Measurements from ENCODE around the gene AFF1. TPM values are rescaled to one million over a fixed set of nuclear protein-coding genes. Genes with fewer than 3 reads are reported as not detected.

AFF1 gene
- total RNA-seq, 1 donor from 2014 or later, result 58.2 TPM

GRCh38 chr4:86928400-86929255, 6.2 kb upstream of the AFF1 start:
- H3K9me3 Mint-ChIP-seq (ENCODE audit: unreplicated experiment), result peaks cover 1% of the 10 kb centered on the region
- peaks cover 19% of the 10 kb centered on the region for H3K4me1 Mint-ChIP-seq (ENCODE audit: low read depth, unreplicated experiment)
- no peak overlapping the region for H2AFZ ChIP-seq (ENCODE audit: low read depth, low read length)

GRCh38 chr4:86934147-86934770, 552 bp upstream of the AFF1 start:
- DNase-seq (ENCODE audit: low read depth) (no peak), FAIRE-seq (no peak)
- H2AFZ ChIP-seq (ENCODE audit: low read depth, low read length), result peak overlapping the region; percentile 57
- Mint-ChIP-seq H3K4me1 (ENCODE audit: low read depth, unreplicated experiment) (peaks cover 5% of the 10 kb centered on the region), H3K9me3 (ENCODE audit: unreplicated experiment) (no peaks in the 10 kb centered on the region), H3K36me3 (ENCODE audit: low read depth, unreplicated experiment) (peaks cover 5% of the 10 kb centered on the region), H3K4me3 (ENCODE audit: unreplicated experiment) (peak overlapping the region; percentile 80), H3K27ac (ENCODE audit: unreplicated experiment) (peak overlapping the region; percentile 68), H3K27me3 (ENCODE audit: low read depth, unreplicated experiment) (peaks cover 2% of the 10 kb centered on the region)
- H3K27me3 ChIP-seq (ENCODE audit: insufficient read depth, low read length), result no peaks in the 10 kb centered on the region
- TF ChIP-seq CTCF (IDR thresholded peaks at IDR 0.05; ENCODE audit: insufficient read depth, low read depth, low read length) (no peak), EZH2 (IDR thresholded peaks at IDR 0.05; ENCODE audit: insufficient read depth, low read length) (no peak)
- H3K4me1 ChIP-seq (ENCODE audit: insufficient read depth, low read length), result peaks cover 10% of the 10 kb centered on the region
- H3K9ac ChIP-seq (ENCODE audit: low read length), result peak overlapping the region; percentile 84
- peak overlapping the region; percentile 64 for H3K4me3 ChIP-seq (ENCODE audit: insufficient read depth, low read depth, low read length)
- no peaks in the 10 kb centered on the region for H3K79me2 ChIP-seq (ENCODE audit: insufficient read depth, low read length)
- no peaks in the 10 kb centered on the region for H3K9me3 ChIP-seq (ENCODE audit: insufficient read depth, low read depth, low read length)
- H3K4me2 ChIP-seq (ENCODE audit: low read length), result peak overlapping the region; percentile 84
- H3K27ac ChIP-seq (ENCODE audit: low read depth, low read length), result peak overlapping the region; percentile 58
- H4K20me1 ChIP-seq (ENCODE audit: insufficient read depth, low read length), result no peaks in the 10 kb centered on the region
- no peaks in the 10 kb centered on the region for H3K36me3 ChIP-seq (ENCODE audit: insufficient read depth, low read length)

More at GRCh38 chr4:86928400-86929255, 6.2 kb upstream of the AFF1 start:
- H3K4me3 ChIP-seq (ENCODE audit: insufficient read depth, low read depth, low read length), result no peak overlapping the region
- no peaks in the 10 kb centered on the region for H3K27me3 ChIP-seq (ENCODE audit: insufficient read depth, low read length)
- no peaks in the 10 kb centered on the region for H3K79me2 ChIP-seq (ENCODE audit: insufficient read depth, low read length)
- Mint-ChIP-seq H3K27ac (ENCODE audit: unreplicated experiment) (no peak overlapping the region), H3K4me3 (ENCODE audit: unreplicated experiment) (no peak overlapping the region), H3K27me3 (ENCODE audit: low read depth, unreplicated experiment) (peaks cover 2% of the 10 kb centered on the region), H3K36me3 (ENCODE audit: low read depth, unreplicated experiment) (peaks cover 8% of the 10 kb centered on the region)
- FAIRE-seq (no peak), DNase-seq (ENCODE audit: low read depth) (no peak)
- no peak overlapping the region for H3K9ac ChIP-seq (ENCODE audit: low read length)
- H3K9me3 ChIP-seq (ENCODE audit: insufficient read depth, low read depth, low read length), result no peaks in the 10 kb centered on the region
- peak overlapping the region; percentile 24 for H3K4me2 ChIP-seq (ENCODE audit: low read length)
- TF ChIP-seq EZH2 (IDR thresholded peaks at IDR 0.05; ENCODE audit: insufficient read depth, low read length) (no peak), CTCF (IDR thresholded peaks at IDR 0.05; ENCODE audit: insufficient read depth, low read depth, low read length) (no peak)
- no peaks in the 10 kb centered on the region for H4K20me1 ChIP-seq (ENCODE audit: insufficient read depth, low read length)
- H3K27ac ChIP-seq (ENCODE audit: low read depth, low read length), result no peak overlapping the region
- peaks cover 21% of the 10 kb centered on the region for H3K4me1 ChIP-seq (ENCODE audit: insufficient read depth, low read length)
- no peaks in the 10 kb centered on the region for H3K36me3 ChIP-seq (ENCODE audit: insufficient read depth, low read length)
